Measurements from ENCODE around the gene SLCO4A1. TPM values are rescaled to one million over a fixed set of nuclear protein-coding genes. Genes with fewer than 3 reads are reported as not detected.

The SLCO4A1 gene
- total and polyA plus RNA-seq, 2 donors (not counting 1 experiment from before 2014, with no cell fraction given): 2.1 to 79.5 TPM

- H3K9ac ChIP-seq (ENCODE audit: low read length): no peak overlapping the region
- H3K27ac ChIP-seq (ENCODE audit: low read length in 2 of 2): no peak overlapping the region
- H3K36me3 ChIP-seq (replicated peaks in 1 of 2; ENCODE audit: control extremely low read depth in 1 of 2, control insufficient read depth in 1 of 2, extremely low read depth in 1 of 2, insufficient read depth in 2 of 2, low read length in 1 of 2): no peaks in the 10 kb centered on the region
- H3K9me3 ChIP-seq (ENCODE audit: control extremely low read depth in 1 of 3, control insufficient read depth in 2 of 3, insufficient read depth in 1 of 3, low read length in 2 of 3): no peaks in the 10 kb centered on the region
- H3K4me2 ChIP-seq (replicated peaks; ENCODE audit: low read depth, low read length, poor library complexity, severe bottlenecking): no peak overlapping the region
- H3K4me1 Mint-ChIP-seq: no peaks in the 10 kb centered on the region
- H3K4me1 ChIP-seq (ENCODE audit: control insufficient read depth in 2 of 2, insufficient read depth in 2 of 2, low read length in 2 of 2): no peaks in the 10 kb centered on the region
- H3K4me3 Mint-ChIP-seq: no peak overlapping the region
- H2AFZ ChIP-seq (ENCODE audit: insufficient read depth, low read depth, low read length, poor library complexity, severe bottlenecking): no peak overlapping the region
- H3K27me3 ChIP-seq (replicated peaks in 1 of 4; ENCODE audit: control extremely low read depth in 1 of 4, control insufficient read depth in 3 of 4, insufficient read depth in 4 of 4, low read length in 3 of 4): no peaks in the 10 kb centered on the region
- ATAC-seq (ENCODE audit: low read depth): no peak
- no peaks in the 10 kb centered on the region for H4K20me1 ChIP-seq (ENCODE audit: control insufficient read depth, insufficient read depth, low read length, poor library complexity, severe bottlenecking)
- POLR2A ChIA-PET: no interaction called here
- no peak overlapping the region for H3K4me3 ChIP-seq (ENCODE audit: control extremely low read depth in 1 of 5, extremely low read depth in 1 of 5, insufficient read depth in 1 of 5, low read depth in 2 of 5, low read length in 4 of 5)
- H3K27me3 Mint-ChIP-seq: no peaks in the 10 kb centered on the region
- intact Hi-C loops (cut with micrococcal nuclease): no loop called here
- WGBS (ENCODE audit: insufficient coverage): 93% methylated on average over 10 of the region's 15 CpGs
- CTCF ChIA-PET: interaction anchor here (1.3 kb wide), 1 partner anchor 17 kb away, joined by 3 read pairs; no protein-coding TSS in a partner anchor
- no peak for DNase-seq
- no peaks in the 10 kb centered on the region for H3K9me3 Mint-ChIP-seq (ENCODE audit: insufficient read depth)
- TF ChIP-seq CTCF (IDR thresholded peaks at IDR 0.05): no peak
- no peak for TF ChIP-seq EZH2 (IDR thresholded peaks at IDR 0.05; ENCODE audit: borderline replicate concordance, insufficient read depth, low read depth, low read length, poor library complexity, severe bottlenecking)
- no peaks in the 10 kb centered on the region for H3K79me2 ChIP-seq (ENCODE audit: control insufficient read depth, insufficient read depth, low read length)
- no peak overlapping the region for H3K27ac Mint-ChIP-seq
Observed at GRCh38 chr20:62671765-62672164, 29.5 kb downstream of the SLCO4A1 start.

GRCh38 chr20:62674370-62674769, 32.1 kb downstream of the SLCO4A1 start:
- no peak overlapping the region for H2AFZ ChIP-seq (ENCODE audit: insufficient read depth, low read depth, low read length, poor library complexity, severe bottlenecking)
- H4K20me1 ChIP-seq (ENCODE audit: control insufficient read depth, insufficient read depth, low read length, poor library complexity, severe bottlenecking): no peaks in the 10 kb centered on the region
- Mint-ChIP-seq H3K27me3 (peaks cover 5% of the 10 kb centered on the region), H3K4me3 (no peak overlapping the region), H3K9me3 (ENCODE audit: insufficient read depth) (no peaks in the 10 kb centered on the region), H3K4me1 (peaks cover 2% of the 10 kb centered on the region), H3K27ac (no peak overlapping the region)
- no peaks in the 10 kb centered on the region for H3K9me3 ChIP-seq (ENCODE audit: control extremely low read depth in 1 of 3, control insufficient read depth in 2 of 3, insufficient read depth in 1 of 3, low read length in 2 of 3)
- H3K79me2 ChIP-seq (ENCODE audit: control insufficient read depth, insufficient read depth, low read length): no peaks in the 10 kb centered on the region
- no peak for DNase-seq
- intact Hi-C loops (cut with micrococcal nuclease): no loop called here
- H3K4me1 ChIP-seq (ENCODE audit: control insufficient read depth in 2 of 2, insufficient read depth in 2 of 2, low read length in 2 of 2): no peaks in the 10 kb centered on the region
- no peak overlapping the region for H3K9ac ChIP-seq (ENCODE audit: low read length)
- no peak overlapping the region for H3K4me3 ChIP-seq (ENCODE audit: control extremely low read depth in 1 of 5, extremely low read depth in 1 of 5, insufficient read depth in 1 of 5, low read depth in 2 of 5, low read length in 4 of 5)
- H3K27me3 ChIP-seq (replicated peaks in 1 of 4; ENCODE audit: control extremely low read depth in 1 of 4, control insufficient read depth in 3 of 4, insufficient read depth in 4 of 4, low read length in 3 of 4): no peaks in the 10 kb centered on the region
- no peak for TF ChIP-seq CTCF (IDR thresholded peaks at IDR 0.05)
- no peak for TF ChIP-seq EZH2 (IDR thresholded peaks at IDR 0.05; ENCODE audit: borderline replicate concordance, insufficient read depth, low read depth, low read length, poor library complexity, severe bottlenecking)
- no peak overlapping the region for H3K4me2 ChIP-seq (replicated peaks; ENCODE audit: low read depth, low read length, poor library complexity, severe bottlenecking)
- no peak for ATAC-seq (ENCODE audit: low read depth)
- ChIA-PET POLR2A (no interaction called here), CTCF (interaction anchor here (1.0 to 1.2 kb wide), 2 partner anchors 12 to 118 kb away, joined by 3 read pairs; no protein-coding TSS in a partner anchor)
- H3K36me3 ChIP-seq (replicated peaks in 1 of 2; ENCODE audit: control extremely low read depth in 1 of 2, control insufficient read depth in 1 of 2, extremely low read depth in 1 of 2, insufficient read depth in 2 of 2, low read length in 1 of 2): no peaks in the 10 kb centered on the region
- WGBS (ENCODE audit: insufficient coverage): 98% methylated on average over 10 of the region's 11 CpGs
- no peak overlapping the region for H3K27ac ChIP-seq (ENCODE audit: low read length in 2 of 2)

Measured in B cell (primary cell).